ENCODE measurements around the gene IKZF2. TPM values are rescaled to one million over a fixed set of nuclear protein-coding genes. Genes with fewer than 3 reads are reported as not detected.

IKZF2 gene
- total and polyA plus RNA-seq, 3 donors from 2014 or later, result 3.0 to 11.4 (median 9.1) TPM

GRCh38 chr2:212994976-212995375 lies 156.4 kb downstream of the IKZF2 start:
- Histone ChIP-seq H3K27ac (no peak overlapping the region), H3K4me3 (no peak overlapping the region), H3K36me3 (ENCODE audit: low read depth, missing control alignments) (no peaks in the 10 kb centered on the region), H3K9me3 (no peaks in the 10 kb centered on the region), H3K4me1 (no peaks in the 10 kb centered on the region), H3K27me3 (no peaks in the 10 kb centered on the region)
- intact Hi-C loops (cut with DNase I; ENCODE audit: low total_unique reads), result no loop called here
- no peak for DNase-seq
- TF ChIP-seq CTCF (IDR thresholded peaks at IDR 0.05), result no peak
- no peak for TF ChIP-seq POLR2A (IDR thresholded peaks at IDR 0.05)

GRCh38 chr2:212991120-212991519 lies 160.3 kb downstream of the IKZF2 start:
- H3K4me3 ChIP-seq, result no peak overlapping the region
- intact Hi-C loops (cut with DNase I; ENCODE audit: low total_unique reads), result no loop called here
- no peaks in the 10 kb centered on the region for H3K4me1 ChIP-seq
- DNase-seq, result no peak
- no peaks in the 10 kb centered on the region for H3K27me3 ChIP-seq
- no peaks in the 10 kb centered on the region for H3K9me3 ChIP-seq
- no peak overlapping the region for H3K27ac ChIP-seq
- TF ChIP-seq CTCF (IDR thresholded peaks at IDR 0.05) (no peak), POLR2A (IDR thresholded peaks at IDR 0.05) (no peak)
- H3K36me3 ChIP-seq (ENCODE audit: low read depth, missing control alignments), result no peaks in the 10 kb centered on the region
- 91 to 100% methylated on average over 1 of the region's 1 CpG for WGBS, 2 donors

- H3K36me3 ChIP-seq (ENCODE audit: low read depth, missing control alignments), result no peaks in the 10 kb centered on the region
- no peak for TF ChIP-seq POLR2A (IDR thresholded peaks at IDR 0.05)
- TF ChIP-seq CTCF (IDR thresholded peaks at IDR 0.05), result no peak
- no peaks in the 10 kb centered on the region for H3K27me3 ChIP-seq
- H3K4me1 ChIP-seq, result no peaks in the 10 kb centered on the region
- no peaks in the 10 kb centered on the region for H3K9me3 ChIP-seq
- H3K4me3 ChIP-seq, result no peak overlapping the region
- no peak for DNase-seq
- WGBS, 2 donors, result 43 to 69% methylated on average over 1 of the region's 1 CpG
- no peak overlapping the region for H3K27ac ChIP-seq
- intact Hi-C loops (cut with DNase I; ENCODE audit: low total_unique reads), result no loop called here
These were observed 160.7 kb downstream of the IKZF2 start for GRCh38 chr2:212990697-212991096.

GRCh38 chr2:212987492-212987891 lies 163.9 kb downstream of the IKZF2 start:
- DNase-seq, result no peak
- Histone ChIP-seq H3K9me3 (no peaks in the 10 kb centered on the region), H3K27ac (no peak overlapping the region), H3K36me3 (ENCODE audit: low read depth, missing control alignments) (no peaks in the 10 kb centered on the region), H3K27me3 (no peaks in the 10 kb centered on the region), H3K4me1 (no peaks in the 10 kb centered on the region), H3K4me3 (no peak overlapping the region)
- TF ChIP-seq POLR2A (IDR thresholded peaks at IDR 0.05), result no peak
- TF ChIP-seq CTCF (IDR thresholded peaks at IDR 0.05), result no peak
- 81 to 83% methylated on average over 4 of the region's 4 CpGs for WGBS, 2 donors
- intact Hi-C loops (cut with DNase I; ENCODE audit: low total_unique reads), result no loop called here

GRCh38 chr2:212984129-212984528 lies 167.3 kb downstream of the IKZF2 start:
- WGBS, 2 donors, result 73 to 78% methylated on average over 6 of the region's 6 CpGs
- intact Hi-C loops (cut with DNase I; ENCODE audit: low total_unique reads), result no loop called here
- DNase-seq, result no peak

More at GRCh38 chr2:212984129-212984528, 167.3 kb downstream of the IKZF2 start:
- H3K36me3 ChIP-seq (ENCODE audit: low read depth, missing control alignments), result no peaks in the 10 kb centered on the region
- H3K9me3 ChIP-seq, result no peaks in the 10 kb centered on the region
- no peaks in the 10 kb centered on the region for H3K4me1 ChIP-seq
- no peak overlapping the region for H3K27ac ChIP-seq
- TF ChIP-seq CTCF (IDR thresholded peaks at IDR 0.05) (no peak), POLR2A (IDR thresholded peaks at IDR 0.05) (no peak)
- H3K4me3 ChIP-seq, result no peak overlapping the region
- no peaks in the 10 kb centered on the region for H3K27me3 ChIP-seq
